ENCODE results near the gene CNOT6L. TPM values are rescaled to one million over a fixed set of nuclear protein-coding genes. Genes with fewer than 3 reads are reported as not detected.

Gene CNOT6L
- total and polyA plus RNA-seq, 2 of the 4 experiments (the other 2 are of a cell fraction) = 3.5 to 21.1 TPM

DNA sequence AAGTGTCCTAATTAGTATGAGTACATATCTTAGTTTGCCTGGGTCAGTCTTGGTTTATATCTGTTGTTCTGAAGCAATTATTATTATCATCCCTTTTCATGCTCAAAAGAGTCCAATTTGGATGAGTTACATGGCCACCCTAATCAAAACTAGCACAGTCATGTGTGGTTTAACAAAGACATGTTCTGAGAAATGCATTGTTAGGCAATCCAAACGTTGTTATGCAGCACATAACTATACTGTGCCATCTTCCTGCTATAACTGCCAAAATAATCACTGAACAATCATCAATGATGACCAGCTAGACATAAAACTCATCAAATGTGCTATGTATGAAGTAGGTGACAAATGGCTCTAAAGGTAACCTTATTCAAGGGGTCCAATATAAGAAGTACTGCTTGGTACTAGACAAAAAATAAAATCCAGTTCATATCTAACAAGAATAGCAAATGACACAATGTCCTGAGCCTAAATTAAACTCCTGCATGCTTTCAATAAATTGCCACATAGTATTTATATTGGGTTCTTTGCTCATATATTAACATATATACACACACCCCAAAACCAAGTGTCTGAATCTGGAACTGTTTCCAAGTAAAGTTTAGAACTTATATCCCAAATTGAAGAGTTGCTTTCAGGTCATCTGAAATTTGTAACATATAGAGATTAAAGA lies 41.9 kb downstream of the CNOT6L start:
- POLR2A ChIA-PET (ENCODE audit: unreplicated experiment) = no interaction called here
- no peak overlapping the region; the same call in 1 of the 2 replicates for H3K9ac ChIP-seq (ENCODE audit: low read depth, low read length)
- no peak overlapping the region for H2AFZ ChIP-seq (replicated peaks; ENCODE audit: low read length, poor library complexity)
- H3K27ac ChIP-seq (ENCODE audit: insufficient read depth, low read length) = no peak overlapping the region
- in situ Hi-C loops (cut with MboI; ENCODE audit: low sequenced_read_pairs) (no loop called here), intact Hi-C loops (cut with micrococcal nuclease) (loop anchor here (2.0 to 5.0 kb wide), 2 partner anchors 16 to 40 kb away; partner anchors contain the start of gene CNOT6L), dilution Hi-C loops (cut with HindIII; ENCODE audit: low sequenced_read_pairs, unreplicated experiment) (no loop called here)
- peaks cover 9 to 22% of the 10 kb centered on the region in 2 experiments for H3K79me1 ChIP-seq (ENCODE audit: low read depth in 1 of 2, low read length in 2 of 2)
- no peak overlapping the region for H4K91ac ChIP-seq (ENCODE audit: insufficient read depth, low read depth, low read length)
- H3K36me3 ChIP-seq (ENCODE audit: control insufficient read depth, insufficient read depth, low read length) = no peaks in the 10 kb centered on the region; the same call in 1 of the 2 replicates
- TF ChIP-seq CEBPB (IDR thresholded peaks at IDR 0.05; ENCODE audit: low read depth, low read length) (peak; percentile 48), RFX5 (IDR thresholded peaks at IDR 0.05; ENCODE audit: low read depth, low read length) (no peak)
- peaks cover 11% of the 10 kb centered on the region for H4K20me1 ChIP-seq (ENCODE audit: insufficient read depth, low read length)
- H2BK120ac ChIP-seq (ENCODE audit: low read depth, low read length) = no peak overlapping the region
- no peak overlapping the region for H3K23ac ChIP-seq (ENCODE audit: low read depth, low read length)
- ATAC-seq (ENCODE audit: low read depth) (peak; percentile 16; the same call in 1 of the 2 replicates), DNase-seq (peak; percentile 9)
- WGBS, 2 experiments (ENCODE audit: extremely low coverage in 2 of 2, insufficient read length in 1 of 2) = no CpG with 5 or more reads among the region's 1 CpG
- no peaks in the 10 kb centered on the region for H3K9me3 ChIP-seq (ENCODE audit: control insufficient read depth, insufficient read depth, low read length)
- CTCF ChIA-PET = no interaction called here
- BruUV-seq (replicated peaks) = no TSS peak
- no peak overlapping the region for H4K5ac ChIP-seq (ENCODE audit: low read depth, low read length)
- no peak overlapping the region for H2BK15ac ChIP-seq (ENCODE audit: low read depth, low read length)
- no peaks in the 10 kb centered on the region for H3K9me1 ChIP-seq (ENCODE audit: insufficient read depth, low read length)
- no peak overlapping the region for H2BK5ac ChIP-seq (ENCODE audit: low read depth, low read length, poor library complexity, severe bottlenecking)
- no peak overlapping the region for H3K4me3 ChIP-seq (ENCODE audit: insufficient read depth, low read depth, low read length)
- H2AK9ac ChIP-seq (replicated peaks; ENCODE audit: low read depth, low read length, poor library complexity) = no peak overlapping the region
- no peak overlapping the region for H3K56ac ChIP-seq (ENCODE audit: extremely low read depth, insufficient read depth, low read length)
- no peak overlapping the region for H2BK20ac ChIP-seq (ENCODE audit: low read depth, low read length)
- H3K4me1 ChIP-seq (ENCODE audit: control insufficient read depth, insufficient read depth, low read length) = peaks cover 6% of the 10 kb centered on the region
- no peaks in the 10 kb centered on the region for H3K27me3 ChIP-seq (ENCODE audit: control insufficient read depth, insufficient read depth, low read length)
- no peak overlapping the region for H3K14ac ChIP-seq (replicated peaks; ENCODE audit: low read depth, low read length)
- no peak overlapping the region for H4K8ac ChIP-seq (ENCODE audit: low read depth in 2 of 2, low read length in 2 of 2)
- H3K4ac ChIP-seq (ENCODE audit: low read depth, low read length) = no peak overlapping the region
- H2AK5ac ChIP-seq (ENCODE audit: low read depth, low read length) = no peak overlapping the region
- peak overlapping the region; percentile 33; the same call in 1 of the 2 replicates for H3K4me2 ChIP-seq (ENCODE audit: low read depth, low read length)
- peak overlapping the region; percentile 48; the same call in 1 of the 2 replicates for H3K18ac ChIP-seq (ENCODE audit: low read depth, low read length)
